Astrocyte (in vitro differentiated cells and primary cell): ENCODE measurements around the gene SRD5A1.

Experiments
- CTCF ChIP-seq: IDR thresholded peaks from 2 replicates; pipeline ENCODE4 v1.5.1; 2011; ENCODE audit warnings: low read depth, mild to moderate bottlenecking, inconsistent platforms, low read length, moderate library complexity; ENCODE audit not compliant: insufficient read depth
- EZH2 ChIP-seq: IDR thresholded peaks from 2 replicates; pipeline ENCODE4 v1.6.1; 2012; ENCODE audit warnings: mild to moderate bottlenecking, low read length, inconsistent platforms; ENCODE audit not compliant: insufficient read depth

- TF ChIP-seq CTCF, result no peak
- TF ChIP-seq EZH2, result no peak
Measured at GRCh38 chr5:6655432-6655831, 22.2 kb downstream of the SRD5A1 start.
